K562 (cell line): ENCODE results near the gene TMEM234. TPM values are rescaled to one million over a fixed set of nuclear protein-coding genes. Genes with fewer than 3 reads are reported as not detected.

Experiments used
- ATF7 ChIP-seq: fragments of 450-650 bp; IDR thresholded peaks from 2 replicates; pipeline ENCODE4 v1.7.1; 2014; ENCODE audit warnings: mild to moderate bottlenecking, moderate library complexity
- BMI1 ChIP-seq: fragments of 150-350 bp; IDR thresholded peaks from 2 replicates; pipeline ENCODE4 v1.6.1; 2014; ENCODE audit warnings: low read length
- CHD4 ChIP-seq: fragments of 200-600 bp; sonication (generic); IDR thresholded peaks from 3 replicates; pipeline ENCODE4 v1.6.1; 2012; ENCODE audit warnings: low read depth, mild to moderate bottlenecking, mixed read lengths, low read length, inconsistent platforms; ENCODE audit not compliant: insufficient read depth, insufficient replicate concordance, poor library complexity, severe bottlenecking
- CTBP1 ChIP-seq: fragments of 450-650 bp; IDR thresholded peaks from 2 replicates; pipeline ENCODE4 v1.6.1; 2016; ENCODE audit warnings: borderline replicate concordance
- DDX20 ChIP-seq: fragments of 450-650 bp; IDR thresholded peaks from 2 replicates; pipeline ENCODE4 v1.6.1; 2016; ENCODE audit warnings: missing genetic modification characterization, low read depth, mild to moderate bottlenecking, missing compliant biosample characterization, moderate library complexity
- DMBX1 ChIP-seq: fragments of 250-450 bp; sonication (Bioruptor Pico); IDR thresholded peaks from 2 replicates; pipeline ENCODE4 v1.8.0; 2022; ENCODE audit warnings: inconsistent platforms, mild to moderate bottlenecking, moderate library complexity, borderline replicate concordance
- HDAC3 ChIP-seq: fragments of 450-650 bp; IDR thresholded peaks from 2 replicates; pipeline ENCODE4 v1.6.1; 2018; ENCODE audit warnings: borderline replicate concordance, mild to moderate bottlenecking, moderate library complexity; ENCODE audit not compliant: partially characterized antibody
- HDAC8 ChIP-seq: fragments of 450-650 bp; IDR thresholded peaks from 2 replicates; pipeline ENCODE4 v1.6.1; 2016; ENCODE audit warnings: mild to moderate bottlenecking, missing genetic modification characterization, moderate library complexity, missing compliant biosample characterization
- HNRNPK ChIP-seq: fragments of 200-400 bp; formaldehyde crosslinking; IDR thresholded peaks from one replicate; pipeline ENCODE4 v1.6.1; 2018; ENCODE audit warnings: mild to moderate bottlenecking, low read depth, low read length; ENCODE audit not compliant: poor library complexity, severe bottlenecking
- KDM4B ChIP-seq, 2 experiments: fragments of 450-650 bp in 1 of 2; sonication (generic) in 1 of 2; IDR thresholded peaks; 2 replicates each; pipeline ENCODE4 v1.6.1; 2016 to 2017; ENCODE audit warnings: borderline replicate concordance in 2 of 2, antibody characterized with exemption in 1 of 2, low read depth in 1 of 2, mild to moderate bottlenecking in 1 of 2
- MYBL2 ChIP-seq, 2 experiments: fragments of 450-650 bp in 1 of 2; sonication (generic) in 1 of 2; formaldehyde crosslinking in 1 of 2; IDR thresholded peaks; 2 replicates each; pipeline versions ENCODE4 v1.6.1 to v1.8.1; 2017 to 2022; ENCODE audit warnings: borderline replicate concordance in 1 of 2, inconsistent platforms in 1 of 2, low read depth in 1 of 2, mild to moderate bottlenecking in 1 of 2, missing genetic modification reagents in 1 of 2, moderate library complexity in 1 of 2
- NFIC ChIP-seq: fragments of 450-650 bp; IDR thresholded peaks from 2 replicates; pipeline ENCODE4 v1.6.1; 2017; ENCODE audit warnings: mild to moderate bottlenecking, inconsistent platforms
- POLR2H ChIP-seq: IDR thresholded peaks from 2 replicates; pipeline ENCODE4 v1.6.1; 2016; ENCODE audit warnings: missing genetic modification characterization, low read depth, mild to moderate bottlenecking, control low read depth, missing compliant biosample characterization, moderate library complexity
- RBBP5 ChIP-seq: fragments of 200-600 bp; sonication (generic); IDR thresholded peaks from 2 replicates; pipeline ENCODE4 v1.6.1; 2012; ENCODE audit warnings: borderline replicate concordance, mild to moderate bottlenecking, low read length, control low read depth, inconsistent platforms; ENCODE audit not compliant: insufficient read depth, poor library complexity, severe bottlenecking
- SMARCC2 ChIP-seq: fragments of 450-650 bp; IDR thresholded peaks from 2 replicates; pipeline ENCODE4 v1.6.1; 2017; ENCODE audit warnings: antibody characterized with exemption, moderate library complexity, mild to moderate bottlenecking, low read depth
- SPI1 ChIP-seq: IDR thresholded peaks from 2 replicates; pipeline ENCODE4 v1.6.1; 2011; ENCODE audit warnings: low read depth, low read length, control low read depth, borderline replicate concordance
- ZFP1 ChIP-seq: fragments of 450-650 bp; formaldehyde crosslinking; IDR thresholded peaks from 2 replicates; pipeline ENCODE4 v1.4.0; 2020; ENCODE audit warnings: mild to moderate bottlenecking, mixed read lengths
- ZNF511 ChIP-seq: sonication (generic); formaldehyde crosslinking; IDR thresholded peaks from 2 replicates; pipeline ENCODE4 v1.8.0; 2022; ENCODE audit warnings: mild to moderate bottlenecking, missing genetic modification reagents
- polyA plus RNA-seq, 8 experiments: library from polyadenylated mRNA; depleted of rRNA in 4 of 8; stranded (reverse) in 5 of 8; unstranded in 3 of 8; fragments of >200 nt; fragmentation: Nextera tagmentation in 2 of 8; fragmentation: Illumina TruSeq in 1 of 8; extraction: Ambion mirVana in 2 of 8; extraction: Trizol in 1 of 8; gene quantifications; 2 replicates each; pipeline versions ENCODE4 v1.2.1 to v1.2.3, GENCODE V29; 2011 to 2014; ENCODE audit warnings: inconsistent platforms in 1 of 8, missing spikeins in 1 of 8
- total RNA-seq, 7 experiments: library from RNA; depleted of rRNA in 6 of 7; stranded (reverse); fragments of >200 nt in 6 of 7; fragmentation: Illumina TruSeq in 2 of 7; extraction: Trizol in 2 of 7; gene quantifications; 2 replicates each; pipeline versions ENCODE4 v1.2.1 to v1.2.3, GENCODE V29; 2011 to 2021; ENCODE audit warnings: low replicate concordance in 1 of 7
- TF ChIP-seq, protein P1 (sequence below): fragments of 250-450 bp; sonication (Bioruptor Pico); IDR thresholded peaks from 2 replicates; pipeline ENCODE4 v1.8.0; 2021; ENCODE audit warnings: moderate library complexity, mild to moderate bottlenecking, inconsistent platforms

Gene TMEM234
- total and polyA plus RNA-seq, 9 of the 15 experiments (the other 6 are each of a cell fraction or from before 2014, with no cell fraction given): 5.0 to 12.9 (median 7.6) TPM

- TF ChIP-seq SPI1 (peak; percentile 61; the same call in 1 of the 2 replicates), DMBX1 (CRISPR knock-in tag) (no peak), KDM4B (IDR thresholded peaks at IDR 0.05; ENCODE audit: borderline replicate concordance in 2 of 2, low read depth in 1 of 2) (no peak), CTBP1 (no peak), HDAC8 (tag) (no peak), ZFP1 (CRISPR knock-in tag) (no peak), RBBP5 (no peak), ATF7 (no peak), MYBL2 (IDR thresholded peaks at IDR 0.05; ENCODE audit: low read depth) (no peak), MYBL2 (CRISPR knock-in tag; IDR thresholded peaks at IDR 0.05; ENCODE audit: borderline replicate concordance) (no peak), CHD4 (no peak), BMI1 (no peak), ZNF511 (CRISPR knock-in tag) (no peak), SMARCC2 (no peak), HNRNPK (no peak), DDX20 (tag) (no peak), HDAC3 (no peak), POLR2H (tag) (no peak), NFIC (0 out of 2 replicates have a peak, but pooled peaks have one; percentile 11)
- TF ChIP-seq, protein P1, sequence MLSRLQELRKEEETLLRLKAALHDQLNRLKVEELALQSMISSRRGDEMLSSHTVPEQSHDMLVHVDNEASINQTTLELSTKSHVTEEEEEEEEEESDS (CRISPR knock-in tag): no peak
Observed at GRCh38 chr1:32242341-32242851, 20.2 kb upstream of the TMEM234 start (continued).
